ENCODE data around the gene ZNF48. TPM values are rescaled to one million over a fixed set of nuclear protein-coding genes. Genes with fewer than 3 reads are reported as not detected.

ZNF48 gene
- total and polyA plus RNA-seq, 10 donors, result 2.7 to 10.4 (median 8.4) TPM

DNA sequence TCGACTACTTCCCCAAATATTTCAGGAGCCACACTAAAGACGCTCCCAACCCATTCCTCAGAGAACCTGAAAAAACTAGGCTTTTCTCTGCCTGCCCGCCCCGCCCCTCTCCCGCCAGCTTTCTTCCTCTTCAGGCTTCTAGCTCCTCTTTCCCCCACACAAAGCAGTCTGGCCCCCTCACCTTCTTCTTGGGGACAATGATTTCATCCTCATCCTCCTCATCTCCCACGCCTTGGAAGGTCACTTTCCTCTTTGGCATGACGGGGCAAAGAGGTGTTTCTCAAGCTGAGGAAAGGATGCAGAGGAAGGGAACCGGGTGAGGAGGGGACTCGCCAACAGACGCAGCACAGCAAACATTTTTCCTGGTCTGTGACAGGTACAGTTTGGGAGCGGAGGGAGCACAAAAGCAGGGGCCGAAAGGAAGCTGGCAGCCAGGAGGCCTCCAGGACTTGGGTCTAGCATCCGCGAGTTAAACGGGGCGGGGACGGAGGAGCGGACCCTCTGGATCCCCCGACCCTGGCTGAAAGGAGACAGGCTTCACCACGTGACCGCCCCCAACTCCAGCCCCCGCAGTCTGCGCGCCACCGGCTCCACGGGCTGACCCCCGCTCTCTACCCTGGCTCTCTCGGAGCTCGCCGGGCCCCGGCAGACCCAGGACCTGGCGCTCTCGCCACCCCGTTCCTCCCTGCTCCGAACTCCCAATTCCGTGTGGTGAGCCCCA lies 40.6 kb upstream of the ZNF48 start:
- peaks cover 19 to 81% (median 60%) of the 10 kb centered on the region in 6 donors for H3K4me1 ChIP-seq
- 1 to 3% (median 2%) methylated on average over 19 to 36 of the region's 36 CpGs for WGBS, 5 donors
- H3K36me3 ChIP-seq, result peaks cover 0 to 77% (median 60%) of the 10 kb centered on the region in 6 donors
- intact Hi-C loops (cut with DNase I; ENCODE audit: low total_unique reads), result loop anchor here (5.0 kb wide), 1 partner anchor 48 kb away; no protein-coding TSS in a partner anchor
- TF ChIP-seq, protein P1, sequence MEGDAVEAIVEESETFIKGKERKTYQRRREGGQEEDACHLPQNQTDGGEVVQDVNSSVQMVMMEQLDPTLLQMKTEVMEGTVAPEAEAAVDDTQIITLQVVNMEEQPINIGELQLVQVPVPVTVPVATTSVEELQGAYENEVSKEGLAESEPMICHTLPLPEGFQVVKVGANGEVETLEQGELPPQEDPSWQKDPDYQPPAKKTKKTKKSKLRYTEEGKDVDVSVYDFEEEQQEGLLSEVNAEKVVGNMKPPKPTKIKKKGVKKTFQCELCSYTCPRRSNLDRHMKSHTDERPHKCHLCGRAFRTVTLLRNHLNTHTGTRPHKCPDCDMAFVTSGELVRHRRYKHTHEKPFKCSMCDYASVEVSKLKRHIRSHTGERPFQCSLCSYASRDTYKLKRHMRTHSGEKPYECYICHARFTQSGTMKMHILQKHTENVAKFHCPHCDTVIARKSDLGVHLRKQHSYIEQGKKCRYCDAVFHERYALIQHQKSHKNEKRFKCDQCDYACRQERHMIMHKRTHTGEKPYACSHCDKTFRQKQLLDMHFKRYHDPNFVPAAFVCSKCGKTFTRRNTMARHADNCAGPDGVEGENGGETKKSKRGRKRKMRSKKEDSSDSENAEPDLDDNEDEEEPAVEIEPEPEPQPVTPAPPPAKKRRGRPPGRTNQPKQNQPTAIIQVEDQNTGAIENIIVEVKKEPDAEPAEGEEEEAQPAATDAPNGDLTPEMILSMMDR (IDR thresholded peaks at IDR 0.05 in 8 of 11, conservative IDR thresholded peaks at IDR 0.05 in 3 of 11), result no peak
- TF ChIP-seq POLR2A (IDR thresholded peaks at IDR 0.05) (no peak), POLR2AphosphoS5 (IDR thresholded peaks at IDR 0.05) (no peak)
- peak overlapping the region; percentile 85 to 98 (median 94) for H3K27ac ChIP-seq
- no peaks in the 10 kb centered on the region for H3K27me3 ChIP-seq (replicated peaks in 1 of 7)
- peak; percentile 78 for DNase-seq
- no peaks in the 10 kb centered on the region for H3K9me3 ChIP-seq
- H3K4me3 ChIP-seq, result peak overlapping the region; percentile 75 to 98 (median 86)

DNA sequence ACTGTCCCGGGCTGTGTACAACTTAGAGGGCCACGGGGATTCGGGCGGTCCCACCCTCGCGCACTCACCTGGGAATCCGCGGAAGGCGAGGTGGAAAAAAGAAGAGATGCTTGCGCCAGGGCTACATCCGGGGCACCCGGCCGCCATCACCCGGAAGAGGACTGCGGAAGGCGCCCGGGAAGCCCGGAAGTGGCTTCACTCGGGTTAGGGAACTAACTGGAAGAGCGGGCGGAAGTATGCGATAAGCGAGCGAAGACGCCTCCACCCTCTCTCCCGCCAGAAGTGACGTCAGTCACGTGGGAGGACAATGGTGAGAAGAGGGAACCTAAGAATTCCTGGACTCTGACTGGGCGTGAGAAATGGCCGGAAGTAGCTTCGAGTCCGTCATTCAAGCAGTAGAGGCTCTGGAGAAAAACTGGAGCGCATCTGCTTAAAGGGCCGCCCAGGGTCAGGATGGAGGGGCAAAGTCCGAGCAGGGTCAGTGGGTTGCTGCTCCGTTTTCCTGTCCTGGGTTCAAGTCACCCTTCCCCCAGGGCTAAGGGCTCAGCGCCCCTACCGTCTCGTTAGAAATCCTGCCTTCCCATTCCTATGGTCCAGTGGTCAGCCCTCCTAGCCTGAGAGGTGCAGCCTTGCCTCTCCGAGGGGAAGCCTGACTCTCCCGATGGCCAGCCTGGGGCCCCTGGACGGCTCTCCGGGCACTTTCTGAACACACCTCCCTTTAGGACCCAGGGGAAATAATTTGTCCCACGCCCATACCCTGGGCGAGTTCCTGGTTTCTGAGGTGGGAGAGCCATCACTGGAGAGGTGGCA lies 39.9 kb upstream of the ZNF48 start, which contains the start of gene CD2BP2:
Gene CD2BP2 (minus strand): TSS at position 165 of the 810 bp plus-strand sequence. CDS start 627 bp downstream, outside the sequence.
- WGBS, 5 donors, result 0 to 1% (median 0%) methylated on average over 36 to 45 of the region's 45 CpGs
- intact Hi-C loops (cut with DNase I; ENCODE audit: low total_unique reads), result no loop called here

DNA sequence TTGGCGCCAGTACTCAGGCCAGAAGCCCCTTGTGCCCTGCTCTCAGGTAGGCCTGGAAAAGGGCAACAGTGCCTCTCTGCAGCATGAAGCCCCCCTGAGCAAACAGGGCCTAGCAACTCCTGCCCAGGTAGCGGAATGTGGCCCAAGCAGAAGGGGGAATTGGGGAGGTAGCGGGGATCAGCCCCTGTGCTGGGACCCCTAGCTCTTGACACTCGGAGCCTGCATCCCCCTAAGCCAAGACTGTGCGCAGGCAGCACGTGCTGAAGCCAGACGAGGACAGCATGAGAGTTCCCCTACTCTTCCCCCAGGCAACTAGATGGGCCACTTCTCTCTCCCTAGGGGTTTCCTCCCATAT lies 39.3 kb upstream of the ZNF48 start:
- WGBS, 5 donors, result 34 to 63% (median 52%) methylated on average over 2 to 7 of the region's 7 CpGs
- intact Hi-C loops (cut with DNase I; ENCODE audit: low total_unique reads), result no loop called here
- TF ChIP-seq, protein P1 (IDR thresholded peaks at IDR 0.05 in 8 of 11, conservative IDR thresholded peaks at IDR 0.05 in 3 of 11), result no peak
- TF ChIP-seq POLR2AphosphoS5 (IDR thresholded peaks at IDR 0.05) (no peak), POLR2A (IDR thresholded peaks at IDR 0.05) (no peak)
- Histone ChIP-seq H3K27ac (peak overlapping the region; percentile 85 to 98 (median 94)), H3K9me3 (no peaks in the 10 kb centered on the region), H3K4me3 (peak overlapping the region; percentile 75 to 98 (median 86)), H3K36me3 (peaks cover 0 to 77% (median 64%) of the 10 kb centered on the region in 6 donors), H3K4me1 (peaks cover 19 to 68% (median 48%) of the 10 kb centered on the region in 6 donors), H3K27me3 (replicated peaks in 1 of 7) (no peaks in the 10 kb centered on the region)
- DNase-seq, result peak; percentile 79

More for the DNA sequence above, 39.9 kb upstream of the ZNF48 start, which contains the start of gene CD2BP2:
- no peaks in the 10 kb centered on the region for H3K27me3 ChIP-seq (replicated peaks in 1 of 7)
- peak; percentile 98 for DNase-seq
- peaks cover 19 to 74% (median 53%) of the 10 kb centered on the region in 6 donors for H3K4me1 ChIP-seq
- peak within 1 kb of the TSS; percentile 75 to 98 (median 86) for H3K4me3 ChIP-seq
- peaks cover 0 to 77% (median 66%) of the 10 kb centered on the region in 6 donors for H3K36me3 ChIP-seq
- H3K27ac ChIP-seq, result peak within 1 kb of the TSS; percentile 85 to 98 (median 94)
- no peaks in the 10 kb centered on the region for H3K9me3 ChIP-seq
- TF ChIP-seq, protein P1 (IDR thresholded peaks at IDR 0.05 in 8 of 11, conservative IDR thresholded peaks at IDR 0.05 in 3 of 11), result peak in 1 of 11 experiments; percentile 10
- TF ChIP-seq POLR2AphosphoS5 (IDR thresholded peaks at IDR 0.05), result peak; percentile 94 to 97 (median 96)
- TF ChIP-seq POLR2A (IDR thresholded peaks at IDR 0.05), result peak in 1 of 3 donors; percentile 29

All from spleen (tissue), 11 donors.